Fibroblast of skin of left biceps (primary cell): ENCODE results near the gene FOXD1.
"Not testable (repeated sequence)": the region's sequence is repeated elsewhere in the genome, so short reads cannot be mapped to it uniquely, and the experiment has no call there.

Source experiments
- DNase-seq, 2 experiments: peaks; one replicate each; pipeline ENCODE4 v3.0.0-alpha.2; 2013; ENCODE audit warnings: low read depth in 2 of 2

Gene FOXD1

GRCh38 chr5:73448463-73449136 lies at the start of gene FOXD1:
TSS of gene FOXD1 (minus strand) at chr5:73448777. CDS start at chr5:73448362, 415 bp downstream.
- peak; percentile 96 to 97 for DNase-seq

GRCh38 chr5:73497497-73498056 lies 49.0 kb upstream of the FOXD1 start:
- no peak for DNase-seq

DNA sequence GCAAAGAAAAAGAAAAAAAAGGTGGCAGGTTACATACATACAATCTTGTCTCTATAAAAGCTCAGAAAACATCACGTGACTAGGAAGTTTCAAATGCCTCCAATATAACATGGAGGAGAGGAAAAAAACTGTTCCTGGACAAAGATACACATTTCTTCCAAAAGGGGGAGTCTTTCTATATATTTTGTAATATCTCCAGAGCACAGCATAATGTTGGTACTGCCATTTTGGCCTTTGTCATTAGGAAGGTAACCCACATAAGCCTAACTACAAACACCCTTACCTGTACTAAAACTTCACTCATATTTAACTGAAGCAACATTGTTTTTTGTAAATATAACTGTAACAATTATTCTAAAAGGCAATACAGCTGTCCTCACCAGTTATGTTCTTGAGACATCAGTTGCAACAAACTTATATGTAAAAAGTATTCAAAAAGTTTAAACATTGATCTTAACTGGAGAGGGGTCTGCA lies 48.4 kb upstream of the FOXD1 start:
- peak in 1 of 2 experiments; percentile 49 for DNase-seq

GRCh38 chr5:73495772-73496335 lies 47.3 kb upstream of the FOXD1 start:
- no peak for DNase-seq

GRCh38 chr5:73494721-73495120 lies 46.1 kb upstream of the FOXD1 start:
- no peak for DNase-seq

GRCh38 chr5:73493421-73493820 lies 44.8 kb upstream of the FOXD1 start:
- DNase-seq = no peak

DNA sequence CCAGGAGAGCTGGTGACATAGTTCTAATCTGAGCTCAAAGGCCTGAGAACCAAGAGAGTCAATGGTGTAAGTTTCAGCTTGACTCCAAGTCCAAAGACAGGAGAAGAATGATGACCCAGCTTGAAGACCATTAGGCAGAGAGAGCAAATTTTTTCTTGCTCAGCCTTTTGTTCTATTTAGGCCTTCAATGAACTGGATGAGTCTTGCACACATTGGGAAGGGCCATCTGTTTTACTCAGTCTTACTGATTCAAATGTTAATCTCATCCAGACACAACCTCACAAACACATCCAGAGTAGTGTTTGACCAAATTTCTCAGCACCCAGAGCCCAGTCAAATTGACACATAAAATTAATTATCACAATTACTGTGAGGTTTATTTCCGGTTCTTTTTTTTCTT lies 42.6 kb upstream of the FOXD1 start:
- no peak for DNase-seq

DNA sequence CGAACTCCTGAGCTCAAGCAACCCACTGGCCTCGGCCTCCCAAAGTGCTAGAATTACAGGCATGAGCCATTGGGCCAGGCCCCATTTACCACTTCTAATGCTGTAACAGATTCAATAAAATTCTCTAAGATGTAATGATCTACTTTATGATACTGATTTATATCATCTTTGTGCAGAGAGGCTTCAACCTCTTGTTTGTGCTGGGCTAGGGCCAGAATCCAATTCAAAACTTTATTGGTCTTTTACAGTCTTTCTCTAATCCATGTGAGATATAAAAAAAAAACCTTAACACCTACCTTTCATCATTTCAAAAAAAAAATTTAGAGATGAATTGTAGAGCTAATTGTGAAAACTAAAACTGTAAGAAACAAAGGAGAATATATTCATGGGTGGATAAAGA lies 41.5 kb upstream of the FOXD1 start:
- no peak for DNase-seq

DNA sequence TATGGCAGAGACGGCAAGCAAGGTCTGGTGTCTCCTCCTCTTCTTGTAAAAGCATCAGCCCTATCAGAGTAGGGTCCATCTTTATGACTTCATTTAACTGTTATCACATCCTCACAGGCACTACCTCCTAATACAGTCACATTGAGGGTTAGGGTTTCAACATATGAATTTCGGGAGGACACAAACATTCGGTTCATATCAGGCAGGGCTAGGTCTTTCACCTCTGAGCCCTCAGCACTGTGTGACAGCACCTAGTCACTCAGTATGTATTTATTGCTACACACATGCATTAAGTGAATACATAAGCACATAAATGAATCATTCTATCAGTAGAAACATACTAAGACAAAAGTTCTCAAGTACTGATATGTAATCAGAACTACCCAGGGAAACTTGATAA lies 40.2 kb upstream of the FOXD1 start:
- DNase-seq = no peak

DNA sequence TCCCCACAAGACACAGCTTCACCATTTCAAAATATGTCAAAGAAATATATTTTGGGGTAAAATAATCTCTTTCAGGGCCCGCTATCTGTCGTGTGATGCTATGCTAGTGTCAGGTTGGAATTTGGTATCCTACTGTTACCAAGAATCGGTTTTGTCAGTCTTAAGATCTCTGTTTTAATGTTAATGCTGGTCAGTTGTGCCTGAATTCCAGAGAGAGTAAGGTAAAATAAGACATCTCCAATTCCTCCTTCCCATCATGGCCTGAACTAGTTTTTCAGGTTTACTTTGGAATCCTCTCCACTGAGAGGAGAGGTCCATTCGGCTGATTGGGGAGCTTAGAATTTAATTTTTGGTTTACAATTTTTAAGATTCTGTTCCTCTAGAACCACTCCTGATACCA lies 39.2 kb upstream of the FOXD1 start:
- DNase-seq = no peak

- DNase-seq = not testable (repeated sequence)
Observed at GRCh38 chr5:73487257-73487656, 38.7 kb upstream of the FOXD1 start.

DNA sequence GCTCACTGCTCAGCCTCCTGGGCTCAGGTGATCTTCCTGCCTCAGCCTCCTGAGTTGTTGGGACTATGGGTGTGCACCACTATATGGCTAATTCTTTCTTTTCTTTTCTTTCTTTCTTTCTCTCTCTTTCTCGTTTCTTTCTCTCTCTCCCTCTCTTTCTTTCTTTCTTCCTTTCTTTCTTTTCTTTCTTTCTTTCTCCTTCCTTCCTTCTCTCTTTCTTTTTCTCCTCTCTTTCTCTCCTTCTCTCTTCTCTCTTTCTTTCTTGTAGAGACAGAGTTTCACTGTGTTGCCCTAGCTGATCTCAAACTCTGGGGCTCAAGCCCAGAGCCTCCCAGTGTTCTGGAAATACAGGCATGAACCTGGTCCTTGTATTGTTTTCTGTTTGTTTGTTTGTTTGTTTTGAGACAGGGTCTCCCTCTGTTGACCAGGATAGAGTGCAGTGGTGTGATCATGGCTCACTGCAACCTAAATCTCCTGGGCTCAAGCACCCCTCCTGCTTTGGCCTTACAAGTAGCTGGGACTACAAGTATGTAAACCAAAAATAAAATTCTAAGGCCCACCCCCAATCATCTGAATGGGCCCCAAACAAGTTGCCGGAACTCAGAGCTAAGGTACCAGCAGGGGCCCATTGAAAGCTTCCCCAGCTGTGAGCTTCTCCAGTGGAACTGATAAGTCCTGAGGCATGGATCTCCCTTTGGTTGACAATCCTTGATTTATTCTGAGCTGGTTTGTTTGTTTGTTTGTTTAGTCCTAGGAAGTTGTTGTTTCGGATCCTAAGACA lies 37.7 kb upstream of the FOXD1 start:
- DNase-seq = no peak

DNA sequence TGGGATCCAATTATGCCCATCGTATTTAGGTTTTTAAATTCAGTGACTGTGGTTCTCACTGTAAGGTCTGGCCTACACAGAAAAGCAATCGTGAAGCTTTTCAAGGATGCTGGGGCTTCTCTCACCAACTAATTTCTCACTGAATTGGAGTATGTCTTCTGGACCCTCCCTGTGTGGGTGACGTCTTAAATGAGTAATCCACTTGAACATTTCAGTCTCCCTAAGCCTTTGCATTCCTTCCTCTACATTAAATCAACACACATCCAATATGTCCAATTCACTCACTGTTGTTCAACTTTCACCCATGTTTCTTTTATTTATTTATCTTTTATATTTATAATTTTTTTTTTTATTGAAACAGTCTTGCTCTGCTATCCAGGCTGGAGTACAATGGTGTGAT lies 37.1 kb upstream of the FOXD1 start:
- no peak for DNase-seq

- no peak for DNase-seq
Observed at GRCh38 chr5:73484511-73484910, 35.9 kb upstream of the FOXD1 start.

DNA sequence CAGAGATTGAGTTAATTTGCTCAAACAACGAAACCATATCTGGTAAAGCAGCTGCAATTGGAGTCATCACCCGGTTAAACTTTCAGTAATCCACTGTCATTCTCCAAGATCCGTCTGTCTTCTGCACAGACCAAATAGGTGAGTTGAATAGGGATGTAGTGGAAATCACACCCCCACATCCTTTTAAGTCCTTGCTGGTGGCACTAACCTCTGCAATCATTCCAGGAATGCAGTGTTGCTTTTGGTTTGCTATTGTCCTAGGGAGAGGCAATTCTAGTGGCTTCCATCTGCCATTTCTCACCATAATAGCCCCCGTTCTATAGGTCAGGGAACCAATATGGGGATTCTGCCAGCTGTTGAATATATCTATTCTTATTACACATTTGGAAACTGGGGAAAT lies 35.1 kb upstream of the FOXD1 start:
- no peak for DNase-seq

DNA sequence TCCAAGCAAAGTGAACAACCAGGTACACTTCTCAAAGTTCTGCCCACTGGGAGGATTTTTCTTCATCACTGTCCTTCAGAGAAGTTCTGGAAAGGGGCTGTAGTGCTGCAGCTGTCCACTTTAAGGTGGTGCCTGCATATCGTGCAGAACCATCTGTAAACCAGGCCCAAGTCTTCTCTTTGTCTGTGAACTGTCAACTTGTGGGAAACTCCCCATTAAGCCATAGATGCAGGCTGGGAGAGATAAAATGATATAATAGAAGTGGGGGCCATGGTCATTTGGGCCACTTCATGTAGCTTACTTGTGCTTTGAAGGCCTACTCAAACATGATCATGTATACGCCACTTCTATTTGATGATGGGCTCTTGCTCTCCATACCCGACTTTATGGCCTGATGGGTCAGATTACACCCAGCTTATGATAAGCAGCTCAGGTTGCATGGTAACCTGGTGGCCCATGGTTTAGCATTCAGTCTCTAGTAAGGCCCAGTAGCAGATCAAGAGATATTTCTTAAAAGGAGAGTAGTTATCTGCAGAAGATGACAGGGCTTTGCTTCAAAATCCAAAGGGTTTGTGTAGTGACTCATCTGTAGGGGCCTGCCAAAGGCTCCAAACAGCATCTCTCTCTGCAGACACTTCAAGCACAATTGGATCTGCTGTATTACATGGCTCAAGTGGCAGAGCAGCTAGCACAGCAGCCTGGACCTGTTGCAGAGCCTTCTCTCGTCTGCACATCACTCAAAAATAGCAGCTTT lies 34.0 kb upstream of the FOXD1 start:
- peak in 1 of 2 experiments; percentile 23 for DNase-seq

DNA sequence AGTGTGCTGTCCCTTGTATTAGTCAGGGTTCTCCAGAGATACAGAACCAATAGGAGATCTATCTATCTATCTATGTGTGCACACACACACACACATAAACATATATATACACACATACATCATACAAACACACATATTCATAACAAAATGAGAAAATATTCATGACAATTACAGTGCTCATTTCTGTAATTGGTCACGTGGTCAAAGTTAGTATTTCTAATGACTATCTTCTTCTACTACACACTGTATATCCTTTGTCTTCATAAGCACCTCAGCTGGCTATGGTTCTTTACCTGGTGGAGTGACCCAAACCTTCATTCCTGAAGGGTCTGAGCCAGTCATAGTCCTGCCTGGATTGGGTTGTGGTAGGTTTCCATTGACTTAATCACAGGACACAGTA lies 31.9 kb upstream of the FOXD1 start:
- DNase-seq = no peak

- DNase-seq = no peak
Observed at GRCh38 chr5:73472116-73472515, 23.5 kb upstream of the FOXD1 start.

- DNase-seq = no peak
Observed at GRCh38 chr5:73471654-73472053, 23.1 kb upstream of the FOXD1 start.

GRCh38 chr5:73469878-73470277 lies 21.3 kb upstream of the FOXD1 start:
- no peak for DNase-seq

DNA sequence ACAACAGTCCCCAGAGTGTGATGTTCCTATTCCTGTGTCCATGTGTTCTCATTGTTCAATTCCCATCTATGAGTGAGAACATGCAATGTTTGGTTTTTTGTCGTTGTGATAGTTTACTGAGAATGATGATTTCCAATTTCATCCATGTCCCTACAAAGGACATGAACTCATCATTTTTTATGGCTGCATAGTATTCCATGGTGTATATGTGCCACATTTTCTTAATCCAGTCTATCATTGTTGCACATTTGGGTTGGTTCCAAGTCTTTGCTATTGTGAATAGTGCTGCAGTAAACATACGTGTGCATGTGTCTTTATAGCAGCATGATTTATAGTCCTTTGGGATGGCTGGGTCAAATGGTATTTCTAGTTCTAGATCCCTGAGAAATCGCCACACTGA lies 20.1 kb upstream of the FOXD1 start:
- not testable (repeated sequence) for DNase-seq
